ENCODE results near the gene TBATA.

Gene TBATA

GRCh38 chr10:70745555-70745954 lies 39.6 kb downstream of the TBATA start:
- no peak overlapping the region for H3K4me3 ChIP-seq (ENCODE audit: low read depth in 1 of 2, low read length in 2 of 2)
- peaks cover 0 to 3% of the 10 kb centered on the region in 2 donors for H3K27me3 ChIP-seq (ENCODE audit: control insufficient read depth in 1 of 2, insufficient read depth in 2 of 2, low read length in 2 of 2)
- no peaks in the 10 kb centered on the region for H3K9me3 ChIP-seq (ENCODE audit: low read length)
- no peaks in the 10 kb centered on the region for H3K36me3 ChIP-seq (ENCODE audit: insufficient read depth, low read length)
- H3K4me1 ChIP-seq (ENCODE audit: insufficient read depth, low read length) = peaks cover 31% of the 10 kb centered on the region
- no peak overlapping the region for H3K27ac ChIP-seq (ENCODE audit: low read depth, low read length)
- no peak overlapping the region for H3K9ac ChIP-seq (ENCODE audit: low read length)

GRCh38 chr10:70744617-70745143 lies 40.5 kb downstream of the TBATA start:
- Histone ChIP-seq H3K27ac (ENCODE audit: low read depth, low read length) (no peak overlapping the region), H3K9me3 (ENCODE audit: low read length) (no peaks in the 10 kb centered on the region), H3K36me3 (ENCODE audit: insufficient read depth, low read length) (no peaks in the 10 kb centered on the region), H3K4me1 (ENCODE audit: insufficient read depth, low read length) (peaks cover 40% of the 10 kb centered on the region), H3K9ac (ENCODE audit: low read length) (no peak overlapping the region), H3K4me3 (ENCODE audit: low read depth in 1 of 2, low read length in 2 of 2) (no peak overlapping the region), H3K27me3 (ENCODE audit: control insufficient read depth in 1 of 2, insufficient read depth in 2 of 2, low read length in 2 of 2) (peaks cover 0 to 1% of the 10 kb centered on the region in 2 donors)

GRCh38 chr10:70743879-70744278 lies 41.3 kb downstream of the TBATA start:
- Histone ChIP-seq H3K36me3 (ENCODE audit: insufficient read depth, low read length) (no peaks in the 10 kb centered on the region), H3K27me3 (ENCODE audit: control insufficient read depth in 1 of 2, insufficient read depth in 2 of 2, low read length in 2 of 2) (no peaks in the 10 kb centered on the region), H3K27ac (ENCODE audit: low read depth, low read length) (no peak overlapping the region), H3K9ac (ENCODE audit: low read length) (no peak overlapping the region), H3K9me3 (ENCODE audit: low read length) (no peaks in the 10 kb centered on the region), H3K4me3 (ENCODE audit: low read depth in 1 of 2, low read length in 2 of 2) (no peak overlapping the region), H3K4me1 (ENCODE audit: insufficient read depth, low read length) (peaks cover 40% of the 10 kb centered on the region)

GRCh38 chr10:70743430-70743788 lies 41.8 kb downstream of the TBATA start:
- Histone ChIP-seq H3K9ac (ENCODE audit: low read length) (no peak overlapping the region), H3K9me3 (ENCODE audit: low read length) (no peaks in the 10 kb centered on the region)

GRCh38 chr10:70742537-70743429 lies 42.4 kb downstream of the TBATA start:
- no peaks in the 10 kb centered on the region for H3K27me3 ChIP-seq (ENCODE audit: control insufficient read depth in 1 of 2, insufficient read depth in 2 of 2, low read length in 2 of 2)

More at GRCh38 chr10:70743430-70743788, 41.8 kb downstream of the TBATA start:
- H3K36me3 ChIP-seq (ENCODE audit: insufficient read depth, low read length) = no peaks in the 10 kb centered on the region
- H3K27ac ChIP-seq (ENCODE audit: low read depth, low read length) = no peak overlapping the region
- H3K4me1 ChIP-seq (ENCODE audit: insufficient read depth, low read length) = peaks cover 40% of the 10 kb centered on the region
- no peaks in the 10 kb centered on the region for H3K27me3 ChIP-seq (ENCODE audit: control insufficient read depth in 1 of 2, insufficient read depth in 2 of 2, low read length in 2 of 2)
- H3K4me3 ChIP-seq (ENCODE audit: low read depth in 1 of 2, low read length in 2 of 2) = no peak overlapping the region

GRCh38 chr10:70740406-70741288 lies 44.5 kb downstream of the TBATA start:
- Histone ChIP-seq H3K9ac (ENCODE audit: low read length) (no peak overlapping the region), H3K27ac (ENCODE audit: low read depth, low read length) (no peak overlapping the region), H3K4me3 (ENCODE audit: low read depth in 1 of 2, low read length in 2 of 2) (no peak overlapping the region), H3K27me3 (ENCODE audit: control insufficient read depth in 1 of 2, insufficient read depth in 2 of 2, low read length in 2 of 2) (no peaks in the 10 kb centered on the region), H3K36me3 (ENCODE audit: insufficient read depth, low read length) (no peaks in the 10 kb centered on the region), H3K4me1 (ENCODE audit: insufficient read depth, low read length) (peaks cover 40% of the 10 kb centered on the region), H3K9me3 (ENCODE audit: low read length) (no peaks in the 10 kb centered on the region)

More at GRCh38 chr10:70742537-70743429, 42.4 kb downstream of the TBATA start:
- Histone ChIP-seq H3K9ac (ENCODE audit: low read length) (no peak overlapping the region), H3K4me1 (ENCODE audit: insufficient read depth, low read length) (peaks cover 40% of the 10 kb centered on the region), H3K27ac (ENCODE audit: low read depth, low read length) (no peak overlapping the region), H3K4me3 (ENCODE audit: low read depth in 1 of 2, low read length in 2 of 2) (no peak overlapping the region), H3K9me3 (ENCODE audit: low read length) (no peaks in the 10 kb centered on the region), H3K36me3 (ENCODE audit: insufficient read depth, low read length) (no peaks in the 10 kb centered on the region)

- H3K4me1 ChIP-seq (ENCODE audit: insufficient read depth, low read length) = peaks cover 40% of the 10 kb centered on the region
- H3K27ac ChIP-seq (ENCODE audit: low read depth, low read length) = no peak overlapping the region
- H3K36me3 ChIP-seq (ENCODE audit: insufficient read depth, low read length) = no peaks in the 10 kb centered on the region
Measured at GRCh38 chr10:70738761-70739121, 46.4 kb downstream of the TBATA start.

GRCh38 chr10:70738006-70738760 lies 47.0 kb downstream of the TBATA start:
- Histone ChIP-seq H3K27me3 (ENCODE audit: control insufficient read depth in 1 of 2, insufficient read depth in 2 of 2, low read length in 2 of 2) (no peaks in the 10 kb centered on the region), H3K9me3 (ENCODE audit: low read length) (no peaks in the 10 kb centered on the region), H3K9ac (ENCODE audit: low read length) (no peak overlapping the region), H3K4me1 (ENCODE audit: insufficient read depth, low read length) (peaks cover 36% of the 10 kb centered on the region), H3K27ac (ENCODE audit: low read depth, low read length) (no peak overlapping the region), H3K36me3 (ENCODE audit: insufficient read depth, low read length) (no peaks in the 10 kb centered on the region), H3K4me3 (ENCODE audit: low read depth in 1 of 2, low read length in 2 of 2) (no peak overlapping the region)

More at GRCh38 chr10:70738761-70739121, 46.4 kb downstream of the TBATA start:
- H3K9ac ChIP-seq (ENCODE audit: low read length) = no peak overlapping the region
- no peaks in the 10 kb centered on the region for H3K9me3 ChIP-seq (ENCODE audit: low read length)
- H3K4me3 ChIP-seq (ENCODE audit: low read depth in 1 of 2, low read length in 2 of 2) = no peak overlapping the region
- no peaks in the 10 kb centered on the region for H3K27me3 ChIP-seq (ENCODE audit: control insufficient read depth in 1 of 2, insufficient read depth in 2 of 2, low read length in 2 of 2)

- H3K9me3 ChIP-seq (ENCODE audit: low read length) = no peaks in the 10 kb centered on the region
- H3K4me3 ChIP-seq (ENCODE audit: low read depth in 1 of 2, low read length in 2 of 2) = no peak overlapping the region
- H3K9ac ChIP-seq (ENCODE audit: low read length) = no peak overlapping the region
- H3K4me1 ChIP-seq (ENCODE audit: insufficient read depth, low read length) = peaks cover 26% of the 10 kb centered on the region
- no peak overlapping the region for H3K27ac ChIP-seq (ENCODE audit: low read depth, low read length)
- no peaks in the 10 kb centered on the region for H3K27me3 ChIP-seq (ENCODE audit: control insufficient read depth in 1 of 2, insufficient read depth in 2 of 2, low read length in 2 of 2)
- no peaks in the 10 kb centered on the region for H3K36me3 ChIP-seq (ENCODE audit: insufficient read depth, low read length)
Measured at GRCh38 chr10:70737250-70737649, 47.9 kb downstream of the TBATA start.

GRCh38 chr10:70736525-70736924 lies 48.7 kb downstream of the TBATA start:
- no peaks in the 10 kb centered on the region for H3K9me3 ChIP-seq (ENCODE audit: low read length)
- no peaks in the 10 kb centered on the region for H3K27me3 ChIP-seq (ENCODE audit: control insufficient read depth in 1 of 2, insufficient read depth in 2 of 2, low read length in 2 of 2)
- H3K36me3 ChIP-seq (ENCODE audit: insufficient read depth, low read length) = no peaks in the 10 kb centered on the region
- H3K27ac ChIP-seq (ENCODE audit: low read depth, low read length) = no peak overlapping the region
- H3K4me1 ChIP-seq (ENCODE audit: insufficient read depth, low read length) = peaks cover 19% of the 10 kb centered on the region
- no peak overlapping the region for H3K4me3 ChIP-seq (ENCODE audit: low read depth in 1 of 2, low read length in 2 of 2)
- no peak overlapping the region for H3K9ac ChIP-seq (ENCODE audit: low read length)

GRCh38 chr10:70735161-70735560 lies 50.0 kb downstream of the TBATA start:
- peaks cover 5% of the 10 kb centered on the region for H3K4me1 ChIP-seq (ENCODE audit: insufficient read depth, low read length)
- H3K27ac ChIP-seq (ENCODE audit: low read depth, low read length) = no peak overlapping the region
- no peak overlapping the region for H3K4me3 ChIP-seq (ENCODE audit: low read depth in 1 of 2, low read length in 2 of 2)
- H3K36me3 ChIP-seq (ENCODE audit: insufficient read depth, low read length) = no peaks in the 10 kb centered on the region
- H3K9me3 ChIP-seq (ENCODE audit: low read length) = no peaks in the 10 kb centered on the region
- H3K27me3 ChIP-seq (ENCODE audit: control insufficient read depth in 1 of 2, insufficient read depth in 2 of 2, low read length in 2 of 2) = no peaks in the 10 kb centered on the region
- no peak overlapping the region for H3K9ac ChIP-seq (ENCODE audit: low read length)
